Heart left ventricle (tissue), 13 donors: ENCODE results near the gene ERN1.

Source experiments
- POLR2A ChIP-seq, 2 donors: fragments of 450-650 bp; IDR thresholded peaks; one replicate each; pipeline ENCODE4 v1.6.1; 2017; ENCODE audit warnings: antibody characterized with exemption in 2 of 2, mild to moderate bottlenecking in 2 of 2, moderate library complexity in 2 of 2
- TF ChIP-seq, protein P1 (sequence below), 12 donors: fragments of 200-600 bp; sonication (generic) in 4 of 12; IDR thresholded peaks; one replicate each; pipeline versions ENCODE4 v1.5.0 to v1.8.0; 2018 to 2022; ENCODE audit warnings: antibody characterized with exemption in 12 of 12, mild to moderate bottlenecking in 5 of 12
- donor health status: ischemic (EF 13 %, LVEDD 7.1; RV severe dilation, severe dysfunction).
- donor health status: DM: no; HTN: yes; CAD: no.
- donor health status: DM: no; HTN: no; CAD: no.
- donor health status: ischemic (EF 25% LVEDD 6.9; RV normal size, moderate dysfunction).
- donor health status: ischemic (EF 25% LVEDD 5.7; RV mildly dilated, moderate dysfunction).
- donor health status: ischemic (EF 35%, LVEDD 5.7; RV mildly dilated, moderate dysfunction).
- donor health status: nonischemic (EF 11% LVEDD 7.7; RV severe dilation, severe dysfunction).
- donor health status: DM: yes; HTN: yes; CAD: no.
- donor health status: PGD.
- donor health status: ischemic (EF 29% LVEDD 5.4; RV normal size, mild dysfunction).
- donor health status: nonischemic (EF 23%, LVEDD 6.1; RV moderate dilation, normal function).

DNA sequence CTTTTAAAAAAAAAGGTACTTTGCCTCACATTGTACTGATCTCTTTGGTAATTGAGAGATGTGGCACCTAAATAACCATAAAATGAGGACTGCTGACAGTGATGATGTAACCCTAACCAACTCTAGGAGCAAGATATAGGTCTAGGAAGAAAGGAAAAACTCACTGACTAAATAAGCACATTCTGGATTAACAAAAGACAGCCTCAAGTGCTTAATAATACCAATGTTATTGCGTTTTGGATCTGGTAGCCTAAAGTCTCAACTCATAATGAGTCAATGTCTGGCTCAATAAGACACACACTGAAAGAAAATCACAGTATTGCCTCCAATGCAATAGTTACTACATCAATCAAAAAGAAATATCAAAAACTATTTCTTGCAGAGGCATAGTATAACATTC is 3.0 kb downstream of the ERN1 start:
- TF ChIP-seq, protein P1, sequence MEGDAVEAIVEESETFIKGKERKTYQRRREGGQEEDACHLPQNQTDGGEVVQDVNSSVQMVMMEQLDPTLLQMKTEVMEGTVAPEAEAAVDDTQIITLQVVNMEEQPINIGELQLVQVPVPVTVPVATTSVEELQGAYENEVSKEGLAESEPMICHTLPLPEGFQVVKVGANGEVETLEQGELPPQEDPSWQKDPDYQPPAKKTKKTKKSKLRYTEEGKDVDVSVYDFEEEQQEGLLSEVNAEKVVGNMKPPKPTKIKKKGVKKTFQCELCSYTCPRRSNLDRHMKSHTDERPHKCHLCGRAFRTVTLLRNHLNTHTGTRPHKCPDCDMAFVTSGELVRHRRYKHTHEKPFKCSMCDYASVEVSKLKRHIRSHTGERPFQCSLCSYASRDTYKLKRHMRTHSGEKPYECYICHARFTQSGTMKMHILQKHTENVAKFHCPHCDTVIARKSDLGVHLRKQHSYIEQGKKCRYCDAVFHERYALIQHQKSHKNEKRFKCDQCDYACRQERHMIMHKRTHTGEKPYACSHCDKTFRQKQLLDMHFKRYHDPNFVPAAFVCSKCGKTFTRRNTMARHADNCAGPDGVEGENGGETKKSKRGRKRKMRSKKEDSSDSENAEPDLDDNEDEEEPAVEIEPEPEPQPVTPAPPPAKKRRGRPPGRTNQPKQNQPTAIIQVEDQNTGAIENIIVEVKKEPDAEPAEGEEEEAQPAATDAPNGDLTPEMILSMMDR (IDR thresholded peaks at IDR 0.05) = no peak
- TF ChIP-seq POLR2A (IDR thresholded peaks at IDR 0.05) = no peak
